ENCODE measurements around the gene RFX2.
A peak's percentile ranks its signal among the peaks of the same experiment; 100 is the strongest.
"Not testable (repeated sequence)": the region's sequence is repeated elsewhere in the genome, so short reads cannot be mapped to it uniquely, and the experiment has no call there.

RFX2 gene

GRCh38 chr19:6073858-6074708 lies 36.2 kb downstream of the RFX2 start:
- no peak for DNase-seq

- DNase-seq, result not testable (repeated sequence)
These were observed 37.1 kb downstream of the RFX2 start for GRCh38 chr19:6073233-6073632.

GRCh38 chr19:6071875-6072274 lies 38.4 kb downstream of the RFX2 start:
- no peak for DNase-seq

- no peak for DNase-seq
These were observed 39.4 kb downstream of the RFX2 start for GRCh38 chr19:6070720-6071485.

- no peak for DNase-seq
These were observed 40.1 kb downstream of the RFX2 start for GRCh38 chr19:6070207-6070681.

- DNase-seq, result no peak
These were observed 41.0 kb downstream of the RFX2 start for GRCh38 chr19:6069268-6069791.

- DNase-seq, result no peak
These were observed 41.6 kb downstream of the RFX2 start for GRCh38 chr19:6068711-6069110.

GRCh38 chr19:6067975-6068374 lies 42.3 kb downstream of the RFX2 start:
- DNase-seq, result no peak

GRCh38 chr19:6066661-6067646 lies 43.3 kb downstream of the RFX2 start:
- DNase-seq, result peak; percentile 96

GRCh38 chr19:6065685-6066374 lies 44.5 kb downstream of the RFX2 start:
- peak; percentile 52 for DNase-seq

GRCh38 chr19:6064336-6065073 lies 45.8 kb downstream of the RFX2 start:
- DNase-seq, result no peak

- DNase-seq, result no peak
These were observed 46.5 kb downstream of the RFX2 start for GRCh38 chr19:6063576-6064335.

- no peak for DNase-seq
These were observed 47.2 kb downstream of the RFX2 start for GRCh38 chr19:6062961-6063575.

- no peak for DNase-seq
These were observed 48.0 kb downstream of the RFX2 start for GRCh38 chr19:6062274-6062673.

- DNase-seq, result no peak
These were observed 48.7 kb downstream of the RFX2 start for GRCh38 chr19:6061376-6062130.

GRCh38 chr19:6060600-6061375 lies 49.5 kb downstream of the RFX2 start:
- no peak for DNase-seq

GRCh38 chr19:6059988-6060599 lies 50.2 kb downstream of the RFX2 start:
- no peak for DNase-seq

All from NCI-H1105 (cell line).